GM19239 (cell line): ENCODE measurements around the gene PPP1R8.
A peak's percentile ranks its signal among the peaks of the same experiment; 100 is the strongest.
"Not testable (repeated sequence)": the region's sequence is repeated elsewhere in the genome, so short reads cannot be mapped to it uniquely, and the experiment has no call there.

Experiments used
- DNase-seq: peaks from one replicate; pipeline ENCODE4 v3.0.0; 2011; ENCODE audit warnings: low spot score; ENCODE audit not compliant: insufficient read length
- FAIRE-seq: peaks from 2 replicates; lab custom pipeline; 2011; peaks lifted over from hg19 to GRCh38; lab: Jason Lieb, UNC

The PPP1R8 gene

DNA sequence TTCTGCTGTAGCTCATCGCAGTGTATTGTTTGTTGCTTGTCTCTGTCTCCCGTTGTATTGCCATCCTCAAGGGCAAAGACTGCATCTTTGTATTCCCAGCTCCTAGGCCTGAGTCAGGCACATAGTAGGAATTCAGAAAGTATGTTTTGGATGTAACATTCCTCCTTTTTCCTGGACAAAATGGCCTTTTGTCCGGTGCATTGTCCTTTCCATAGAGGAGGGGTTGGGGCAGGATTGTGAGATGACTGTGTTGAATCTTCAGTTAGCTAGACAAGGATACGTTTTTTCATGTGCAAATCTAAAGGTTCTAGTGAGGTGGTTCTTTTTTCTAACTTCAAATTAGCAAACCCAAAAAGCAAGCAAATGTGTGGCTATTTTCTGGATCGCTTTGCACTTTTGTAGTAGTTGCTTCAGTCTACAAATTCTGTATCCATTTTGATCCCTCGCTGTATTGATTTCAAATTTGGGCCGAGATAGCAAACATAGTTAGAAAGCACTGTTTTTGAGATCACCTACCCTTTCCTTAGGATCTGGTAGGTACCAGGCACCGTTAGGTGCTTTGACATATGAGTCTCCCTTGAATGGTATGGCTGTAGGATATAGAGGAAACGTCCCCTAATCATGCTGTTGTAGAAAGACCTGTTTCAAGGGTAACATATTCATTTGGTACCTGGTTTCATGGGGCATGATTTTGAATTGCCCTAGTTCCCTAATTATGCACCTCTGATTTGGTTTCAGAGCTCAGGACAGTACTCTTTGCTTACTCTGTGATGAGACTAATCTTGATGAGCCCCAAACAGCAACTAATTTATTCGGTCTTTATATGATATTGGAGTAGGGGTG is 1.2 kb downstream of the PPP1R8 start:
- DNase-seq = no peak
- peak; percentile 47 for FAIRE-seq

DNA sequence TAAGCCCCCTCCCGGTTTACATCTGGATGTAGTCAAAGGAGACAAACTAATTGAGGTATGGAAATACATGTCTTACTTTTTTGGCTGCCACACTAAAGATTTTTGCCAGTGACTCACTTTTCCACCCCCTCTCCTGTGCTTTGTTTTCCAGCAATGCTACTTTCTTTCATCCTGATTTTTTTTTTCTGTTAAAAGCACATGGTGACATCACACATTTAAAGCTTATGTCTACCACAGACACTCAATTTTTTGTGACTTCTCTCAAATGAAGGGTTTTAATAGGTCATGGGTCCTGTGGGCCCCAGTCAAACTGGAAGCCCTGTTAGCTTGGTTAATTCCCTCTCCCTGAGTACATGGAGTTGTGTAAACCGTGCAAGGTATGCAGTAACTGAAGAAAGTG is 2.2 kb downstream of the PPP1R8 start:
- FAIRE-seq (no peak), DNase-seq (no peak)

DNA sequence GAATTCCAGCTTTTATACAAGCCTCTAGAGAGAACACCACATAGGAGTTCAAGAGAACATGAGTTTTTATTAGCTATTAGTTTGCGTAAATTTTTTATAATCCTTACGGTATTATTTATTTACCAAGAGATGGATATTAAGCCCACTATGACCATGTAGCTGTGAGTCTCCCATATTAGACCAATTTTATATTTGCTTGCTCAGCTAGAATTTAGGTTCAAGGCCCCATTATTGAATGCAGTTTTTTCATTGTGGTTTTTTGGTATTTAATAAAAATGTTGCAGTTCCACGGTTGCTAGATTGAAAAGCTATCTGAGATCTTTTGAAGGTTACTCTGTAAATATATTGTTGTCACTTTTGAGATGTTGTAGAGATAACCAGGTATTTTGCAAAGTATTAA is 2.9 kb downstream of the PPP1R8 start:
- no peak for FAIRE-seq
- no peak for DNase-seq

- DNase-seq = no peak
- no peak for FAIRE-seq
These were observed 4.5 kb downstream of the PPP1R8 start for GRCh38 chr1:27835046-27835445.

DNA sequence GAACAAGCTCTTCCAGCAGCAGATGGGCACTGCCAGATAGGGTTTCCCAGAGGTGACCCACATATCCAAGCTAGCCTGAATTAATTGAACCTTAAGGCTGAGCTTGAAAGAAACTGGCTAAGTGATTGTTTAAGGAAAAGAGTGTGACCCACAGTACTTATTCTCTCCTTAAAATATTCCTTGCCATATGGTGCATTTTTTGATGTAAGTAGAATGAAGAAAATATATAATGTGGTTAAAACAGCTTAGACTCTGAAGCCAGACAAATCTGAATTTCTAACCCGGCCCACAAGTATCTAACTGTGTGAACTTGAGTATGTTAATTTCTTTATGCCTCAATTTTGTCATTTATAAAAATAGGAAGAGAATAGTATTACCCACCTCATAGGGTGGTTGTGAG is 4.9 kb downstream of the PPP1R8 start:
- DNase-seq = no peak
- no peak for FAIRE-seq

- FAIRE-seq (no peak), DNase-seq (no peak)
These were observed 19.4 kb downstream of the PPP1R8 start for GRCh38 chr1:27849951-27850350.

GRCh38 chr1:27855085-27855484 is 24.5 kb downstream of the PPP1R8 start:
- DNase-seq (no peak), FAIRE-seq (no peak)

GRCh38 chr1:27856561-27857343 is 26.2 kb downstream of the PPP1R8 start:
- DNase-seq (no peak), FAIRE-seq (no peak)

DNA sequence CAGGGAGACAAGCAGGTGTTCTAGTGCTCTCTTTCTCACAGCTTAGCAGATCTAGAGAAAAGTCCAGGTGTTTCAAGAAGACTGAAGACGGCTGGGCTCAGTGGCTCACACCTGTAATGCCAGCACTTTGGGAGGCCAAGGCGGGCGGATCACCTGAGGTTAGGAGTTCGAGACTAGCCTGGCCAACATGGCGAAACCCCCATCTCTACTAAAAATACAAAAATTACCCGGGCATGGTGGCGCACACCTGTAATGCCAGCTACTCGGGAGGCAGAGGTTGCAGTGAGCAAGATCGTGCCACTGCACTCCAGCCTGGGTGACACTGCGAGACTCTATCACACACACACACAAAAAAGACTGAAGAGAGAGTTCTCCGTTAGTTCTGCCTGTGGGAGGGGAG is 27.0 kb downstream of the PPP1R8 start:
- DNase-seq, FAIRE-seq: not testable (repeated sequence)

DNA sequence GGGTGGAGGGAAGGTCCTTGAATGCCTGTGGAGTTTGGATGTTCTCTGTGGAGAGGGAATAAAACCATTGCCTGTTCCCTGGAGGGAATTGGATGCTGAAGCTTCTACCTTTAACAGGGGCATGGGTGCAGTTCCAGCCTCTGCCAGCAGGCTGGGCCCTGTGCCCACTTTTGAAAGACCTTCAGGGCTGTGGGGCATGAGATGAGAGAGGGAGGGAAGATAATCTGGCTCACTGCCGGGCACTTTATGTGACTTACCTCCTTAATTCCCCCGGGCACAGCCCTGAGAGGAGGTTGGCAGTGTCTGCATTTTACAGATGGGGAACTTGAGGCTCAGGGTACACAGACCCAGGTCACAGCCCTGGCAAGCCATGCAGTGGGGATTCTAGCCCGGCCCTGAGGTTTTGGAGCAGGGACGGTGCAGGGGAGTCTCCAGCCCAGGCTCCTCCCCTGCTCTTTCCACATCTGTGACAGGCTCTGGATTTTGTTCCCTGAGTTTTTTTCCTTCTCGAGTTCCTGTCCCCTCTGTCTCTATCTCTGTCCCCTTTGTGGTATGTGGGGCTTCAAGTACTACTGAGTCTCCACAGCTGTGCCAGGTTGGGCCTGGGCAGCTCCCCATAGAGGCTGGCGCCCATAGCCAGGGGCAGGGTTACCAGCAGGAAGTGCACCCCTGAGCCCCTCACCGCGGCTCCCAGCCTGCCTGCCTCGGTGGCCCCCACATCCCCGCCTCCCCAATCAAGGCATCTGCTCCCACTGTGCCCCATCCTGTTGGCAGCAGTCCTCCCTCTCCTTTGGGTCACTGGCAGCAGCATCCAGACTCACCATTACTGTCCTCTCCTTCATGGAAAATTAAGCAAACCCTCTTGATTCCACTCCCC is 27.7 kb downstream of the PPP1R8 start:
- peak; percentile 84 for FAIRE-seq

DNA sequence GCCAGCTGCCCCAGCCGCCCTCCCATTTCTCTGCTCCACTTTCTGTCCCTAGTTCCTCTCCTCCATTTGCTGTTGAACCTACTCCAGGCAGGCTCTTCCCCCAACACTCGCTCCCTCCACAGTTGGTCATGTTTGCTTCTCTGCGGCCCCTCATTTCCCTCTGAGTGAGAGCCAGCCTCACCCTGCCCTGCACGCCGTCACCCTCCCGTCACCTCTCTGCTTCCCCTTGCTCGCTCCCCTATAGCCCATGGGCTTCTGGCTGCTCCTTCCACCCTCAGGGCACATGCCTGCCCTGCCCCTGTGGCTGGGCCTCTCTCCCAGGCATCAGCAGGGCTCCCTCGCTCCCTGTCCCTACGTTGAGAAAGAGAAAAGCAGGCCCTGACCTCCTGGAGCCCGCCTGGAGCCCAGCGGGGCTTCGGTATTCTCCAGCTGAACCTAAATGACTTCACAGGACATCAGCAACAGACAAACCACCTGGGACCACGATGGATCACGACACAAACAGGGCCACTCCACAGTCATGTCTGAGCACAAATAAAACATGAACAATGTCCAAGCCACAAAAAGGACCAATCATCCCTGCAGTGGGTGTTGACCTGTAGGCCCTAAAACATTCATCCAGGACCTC is 28.5 kb downstream of the PPP1R8 start:
- FAIRE-seq (no peak), DNase-seq (no peak)

More for the DNA sequence above, 27.7 kb downstream of the PPP1R8 start:
- peak; percentile 86 for DNase-seq

GRCh38 chr1:27861436-27861835 is 30.9 kb downstream of the PPP1R8 start:
- DNase-seq = no peak
- no peak for FAIRE-seq

GRCh38 chr1:27862004-27862403 is 31.4 kb downstream of the PPP1R8 start:
- no peak for FAIRE-seq

GRCh38 chr1:27862671-27863537 is 32.3 kb downstream of the PPP1R8 start:
- FAIRE-seq = peak; percentile 84

More at GRCh38 chr1:27862004-27862403, 31.4 kb downstream of the PPP1R8 start:
- no peak for DNase-seq

DNA sequence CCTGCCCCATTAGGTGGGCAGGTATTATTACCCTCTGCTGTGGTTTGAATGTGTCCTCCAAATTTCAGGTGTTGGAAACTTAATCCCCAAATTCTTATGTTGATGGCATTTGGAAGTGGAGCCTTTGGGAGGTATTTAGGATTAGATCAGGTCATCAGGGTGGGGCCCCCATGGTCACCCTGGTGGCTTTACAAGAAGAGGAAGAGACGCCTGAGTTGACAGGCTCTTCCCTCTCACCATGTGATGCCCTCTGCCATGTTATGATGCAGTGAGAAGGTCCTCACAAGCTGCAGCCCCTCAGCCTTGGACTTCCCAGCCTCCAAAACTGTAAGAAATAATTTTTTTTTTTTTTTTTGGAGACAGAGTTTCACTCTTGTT is 32.9 kb downstream of the PPP1R8 start:
- FAIRE-seq = no peak
- DNase-seq = no peak

More at GRCh38 chr1:27862671-27863537, 32.3 kb downstream of the PPP1R8 start:
- no peak for DNase-seq

DNA sequence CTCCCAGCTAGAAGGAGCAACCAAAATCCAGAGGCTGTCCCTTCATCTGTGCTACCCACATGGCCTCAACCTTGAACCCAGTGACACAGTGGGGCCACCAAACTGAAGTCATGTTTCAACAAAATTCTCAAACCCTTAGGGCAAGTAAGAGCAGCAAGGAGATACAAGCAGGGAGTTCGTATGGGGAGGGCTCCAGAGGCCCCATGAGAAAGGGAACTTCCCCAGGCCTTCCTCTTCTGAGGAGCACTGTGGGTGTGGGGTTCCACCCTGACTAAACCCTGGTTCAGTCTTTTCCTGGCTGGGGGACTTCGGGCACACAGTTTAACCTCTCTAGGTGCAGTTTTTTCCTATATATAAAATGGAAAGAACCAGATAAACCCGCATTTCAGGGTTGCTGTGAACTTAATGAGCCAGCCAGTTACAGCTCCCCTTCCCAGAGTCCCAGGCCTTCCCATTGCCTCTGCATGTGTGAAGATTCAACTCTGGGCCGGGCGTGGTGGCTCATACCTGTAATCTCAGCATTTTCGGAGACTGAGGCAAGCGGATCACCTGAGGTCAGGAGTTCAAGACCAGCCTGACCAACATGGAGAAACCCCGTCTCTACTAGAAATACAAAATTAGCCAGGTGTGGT is 33.8 kb downstream of the PPP1R8 start:
- DNase-seq = no peak
- peak; percentile 33 for FAIRE-seq

- DNase-seq = no peak
- FAIRE-seq = no peak
These were observed 35.2 kb downstream of the PPP1R8 start for GRCh38 chr1:27865821-27866220.

DNA sequence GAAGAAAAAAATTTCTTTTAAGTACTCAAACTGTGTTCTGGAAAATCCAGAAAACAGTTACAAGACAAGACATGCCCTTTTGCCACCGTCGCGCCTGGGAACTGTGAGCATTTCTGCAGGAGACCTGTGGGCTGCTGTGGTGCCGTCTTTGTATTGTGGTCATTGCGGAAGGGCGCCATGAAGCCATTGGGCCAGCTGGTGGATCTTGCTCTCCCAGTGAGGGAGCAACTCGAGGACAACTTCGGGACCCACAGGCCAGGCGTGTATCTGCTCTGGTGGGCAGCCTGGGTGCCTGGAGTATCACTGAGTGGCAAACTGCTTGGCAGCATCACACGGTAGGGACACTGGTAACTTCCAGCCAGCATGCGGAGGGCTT is 38.0 kb downstream of the PPP1R8 start:
- DNase-seq = no peak
- peak; percentile 57 for FAIRE-seq
